B cell (primary cell): Measurements from ENCODE around the gene BPIFB2. TPM values are rescaled to one million over a fixed set of nuclear protein-coding genes. Genes with fewer than 3 reads are reported as not detected.

Experiments used
- ATAC-seq: fragments of 200-7000 bp; cut with Tn5 transposase; one replicate; pipeline ENCODE4 v1.10.0; 2021; ENCODE audit warnings: low read depth, mild to moderate bottlenecking, moderate number of reproducible peaks, moderate library complexity
- CTCF ChIA-PET: fragments of 350-600 bp; sonication (Branson Sonifier 250); formaldehyde crosslinking; loops from one replicate; lab custom pipeline; 2021; ENCODE audit warnings: antibody characterized with exemption, inconsistent platforms; lab: Charles Lee
- POLR2A ChIA-PET: fragments of 350-600 bp; sonication (Branson Sonifier 250); formaldehyde crosslinking; loops from one replicate; lab custom pipeline; 2021; ENCODE audit warnings: antibody characterized with exemption; lab: Charles Lee
- DNase-seq: peaks from one replicate; pipeline ENCODE4 v3.0.0; 2013
- H2AFZ ChIP-seq: 2 replicates; pipeline ENCODE4 v1.6.1; 2012; ENCODE audit warnings: mild to moderate bottlenecking, low read depth, low read length; ENCODE audit not compliant: insufficient read depth, poor library complexity, severe bottlenecking
- H3K27ac ChIP-seq, 2 donors: 1 replicate in 1 of 2; 2 replicates in 1 of 2; pipeline ENCODE4 v1.5.1; 2012 to 2013; ENCODE audit warnings: low read length in 2 of 2, mild to moderate bottlenecking in 2 of 2, moderate library complexity in 1 of 2
- H3K27me3 ChIP-seq, 4 experiments: fragments of 200-600 bp in 1 of 4; sonication (generic) in 1 of 4; replicated peaks in 1 of 4; 1 replicate in 2 of 4; 2 replicates in 2 of 4; pipeline versions ENCODE4 v1.6.1 to v1.7.0; 2013 to 2016; ENCODE audit warnings: low read length in 3 of 4, mild to moderate bottlenecking in 2 of 4, mixed read lengths in 1 of 4, moderate library complexity in 1 of 4; ENCODE audit not compliant: insufficient read depth in 4 of 4, control insufficient read depth in 3 of 4; ENCODE audit errors: control extremely low read depth in 1 of 4
- H3K36me3 ChIP-seq, 2 experiments: replicated peaks in 1 of 2; 1 replicate in 1 of 2; 2 replicates in 1 of 2; pipeline versions ENCODE4 v1.6.1 to v1.7.1; 2013; ENCODE audit warnings: low read length in 1 of 2; ENCODE audit not compliant: insufficient read depth in 2 of 2, control insufficient read depth in 1 of 2; ENCODE audit errors: control extremely low read depth in 1 of 2, extremely low read depth in 1 of 2
- H3K4me1 ChIP-seq, 2 donors: fragments of 200-600 bp in 1 of 2; sonication (generic) in 1 of 2; 1 replicate in 1 of 2; 2 replicates in 1 of 2; pipeline versions ENCODE4 v1.5.1 to v1.6.1; 2013 to 2017; ENCODE audit warnings: low read length in 2 of 2; ENCODE audit not compliant: control insufficient read depth in 2 of 2, insufficient read depth in 2 of 2
- H3K4me2 ChIP-seq: replicated peaks from 2 replicates; pipeline ENCODE3; 2012; ENCODE audit warnings: mild to moderate bottlenecking, low read depth, low read length; ENCODE audit not compliant: poor library complexity, severe bottlenecking
- H3K4me3 ChIP-seq, 5 experiments: fragments of 200-600 bp in 1 of 5; sonication (generic) in 1 of 5; 1 replicate in 3 of 5; 2 replicates in 2 of 5; pipeline versions ENCODE4 v1.5.1 to v1.7.0; 2011 to 2016; ENCODE audit warnings: low read length in 4 of 5, mild to moderate bottlenecking in 4 of 5, low read depth in 2 of 5, control low read depth in 1 of 5, moderate library complexity in 1 of 5; ENCODE audit not compliant: insufficient read depth in 1 of 5; ENCODE audit errors: control extremely low read depth in 1 of 5, extremely low read depth in 1 of 5
- H3K79me2 ChIP-seq: fragments of 200-600 bp; sonication (generic); one replicate; pipeline ENCODE4 v1.6.0; 2016; ENCODE audit warnings: low read length; ENCODE audit not compliant: control insufficient read depth, insufficient read depth
- H3K9ac ChIP-seq: fragments of 200-600 bp; sonication (generic); 2 replicates; pipeline ENCODE4 v1.6.1; 2017; ENCODE audit warnings: mild to moderate bottlenecking, low read length, moderate library complexity
- H3K9me3 ChIP-seq, 3 donors: one replicate each; pipeline versions ENCODE4 v1.6.1 to v1.7.1; 2013; ENCODE audit warnings: low read length in 2 of 3; ENCODE audit not compliant: control insufficient read depth in 2 of 3, insufficient read depth in 1 of 3; ENCODE audit errors: control extremely low read depth in 1 of 3
- H4K20me1 ChIP-seq: 2 replicates; pipeline ENCODE4 v1.6.0; 2012; ENCODE audit warnings: mild to moderate bottlenecking, low read length; ENCODE audit not compliant: insufficient read depth, control insufficient read depth, poor library complexity, severe bottlenecking
- H3K27ac Mint-ChIP-seq: one replicate; pipeline ENCODE4 v1.8.0; 2021; ENCODE audit warnings: mixed read lengths
- H3K27me3 Mint-ChIP-seq: one replicate; pipeline ENCODE4 v1.8.0; 2021; ENCODE audit warnings: mixed read lengths
- H3K4me1 Mint-ChIP-seq: one replicate; pipeline ENCODE4 v1.8.0; 2021; ENCODE audit warnings: mixed read lengths
- H3K4me3 Mint-ChIP-seq: one replicate; pipeline ENCODE4 v1.8.0; 2021; ENCODE audit warnings: mixed read lengths
- H3K9me3 Mint-ChIP-seq: one replicate; pipeline ENCODE4 v1.8.0; 2022; ENCODE audit warnings: mixed read lengths; ENCODE audit not compliant: insufficient read depth
- CTCF ChIP-seq: fragments of 200-600 bp; IDR thresholded peaks from one replicate; pipeline ENCODE4 v1.8.0; 2022; ENCODE audit warnings: antibody characterized with exemption, mild to moderate bottlenecking
- EZH2 ChIP-seq: IDR thresholded peaks from 2 replicates; pipeline ENCODE4 v1.6.1; 2012; ENCODE audit warnings: borderline replicate concordance, low read depth, mild to moderate bottlenecking, moderate library complexity, low read length; ENCODE audit not compliant: insufficient read depth, poor library complexity, severe bottlenecking
- WGBS: methylation state at CpG from one replicate; pipeline ENCODE4 v1.1.5; 2013; ENCODE audit warnings: missing lambda C conversion rate; ENCODE audit not compliant: insufficient coverage; 5-methylcytosine and 5-hydroxymethylcytosine counted together
- intact Hi-C: fragments of 100-400 bp; cut with micrococcal nuclease; formaldehyde crosslinking; loops from one replicate; pipeline ENCODE4 v1.10.0; 2022
- polyA plus RNA-seq: library from polyadenylated mRNA; depleted of rRNA; stranded (reverse); fragments of >200 nt; gene quantifications from 2 replicates; pipeline ENCODE4 v1.2.3, GENCODE V29; 2012
- total RNA-seq, 2 donors: library from RNA; stranded (reverse); fragments of 120-200 nt in 1 of 2; gene quantifications; 1 replicate in 1 of 2; 2 replicates in 1 of 2; pipeline versions ENCODE4 v1.2.3 to v1.2.4, GENCODE V29; 2013 to 2022

The BPIFB2 gene
- total and polyA plus RNA-seq, 2 donors (not counting 1 experiment from before 2014, with no cell fraction given), result not detected

DNA sequence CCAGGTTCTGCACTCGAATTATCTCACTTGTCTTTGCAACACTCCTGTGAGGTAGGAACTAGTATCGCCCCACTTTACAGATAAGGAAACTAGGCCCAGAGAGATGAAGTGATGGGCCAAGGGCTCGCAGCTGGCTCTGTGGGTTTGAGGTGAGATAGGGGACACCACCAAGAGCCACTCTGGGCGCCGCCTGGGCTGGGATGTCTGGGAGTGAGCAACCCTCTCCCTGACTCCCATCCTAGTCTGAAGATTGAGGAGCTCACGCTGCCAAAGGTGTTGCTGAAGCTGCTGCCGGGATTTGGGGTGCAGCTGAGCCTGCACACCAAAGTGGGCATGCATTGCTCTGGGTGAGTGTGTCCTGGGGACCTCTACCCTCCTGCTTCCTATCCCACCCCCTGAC lies 51.6 kb downstream of the BPIFB2 start:
- Histone ChIP-seq H3K27me3 (no peaks in the 10 kb centered on the region), H3K9me3 (no peaks in the 10 kb centered on the region), H3K36me3 (no peaks in the 10 kb centered on the region), H3K79me2 (no peaks in the 10 kb centered on the region), H2AFZ (no peak overlapping the region), H3K4me2 (no peak overlapping the region), H3K9ac (no peak overlapping the region), H4K20me1 (no peaks in the 10 kb centered on the region), H3K4me3 (no peak overlapping the region), H3K4me1 (no peaks in the 10 kb centered on the region), H3K27ac (no peak overlapping the region)
- ChIA-PET CTCF (interaction anchor here (1.4 kb wide), 1 partner anchor 157 kb away, joined by 3 read pairs; no protein-coding TSS in a partner anchor), POLR2A (no interaction called here)
- no peak for ATAC-seq
- TF ChIP-seq CTCF (no peak), EZH2 (no peak)
- no peaks in the 10 kb centered on the region for H3K27me3 Mint-ChIP-seq
- 91% methylated on average over 3 of the region's 7 CpGs for WGBS
- H3K4me1 Mint-ChIP-seq, result no peaks in the 10 kb centered on the region
- no peak overlapping the region for H3K27ac Mint-ChIP-seq
- H3K9me3 Mint-ChIP-seq, result no peaks in the 10 kb centered on the region
- intact Hi-C loops, result no loop called here
- no peak for DNase-seq
- no peak overlapping the region for H3K4me3 Mint-ChIP-seq

GRCh38 chr20:33059741-33060390 lies 52.4 kb downstream of the BPIFB2 start:
- no peak for ATAC-seq
- CTCF ChIA-PET, result interaction anchor here (1.4 kb wide), 1 partner anchor 158 kb away, joined by 3 read pairs; no protein-coding TSS in a partner anchor
- no peak overlapping the region for H3K9ac ChIP-seq

More at GRCh38 chr20:33059741-33060390, 52.4 kb downstream of the BPIFB2 start:
- 89% methylated on average over 22 of the region's 22 CpGs for WGBS
- Mint-ChIP-seq H3K27ac (no peak overlapping the region), H3K4me3 (no peak overlapping the region), H3K9me3 (no peaks in the 10 kb centered on the region), H3K27me3 (no peaks in the 10 kb centered on the region), H3K4me1 (no peaks in the 10 kb centered on the region)
- H3K36me3 ChIP-seq, result no peaks in the 10 kb centered on the region
- no peak for DNase-seq
- no peaks in the 10 kb centered on the region for H3K9me3 ChIP-seq
- no peak overlapping the region for H2AFZ ChIP-seq
- POLR2A ChIA-PET, result no interaction called here
- no peaks in the 10 kb centered on the region for H4K20me1 ChIP-seq
- H3K27ac ChIP-seq, result no peak overlapping the region
- intact Hi-C loops, result no loop called here
- H3K4me1 ChIP-seq, result no peaks in the 10 kb centered on the region
- H3K4me3 ChIP-seq, result no peak overlapping the region
- no peak for TF ChIP-seq CTCF
- TF ChIP-seq EZH2, result no peak
- H3K27me3 ChIP-seq, result no peaks in the 10 kb centered on the region
- no peak overlapping the region for H3K4me2 ChIP-seq
- H3K79me2 ChIP-seq, result no peaks in the 10 kb centered on the region
